ENCODE data around the gene GBE1. TPM values are rescaled to one million over a fixed set of nuclear protein-coding genes. Genes with fewer than 3 reads are reported as not detected.

The GBE1 gene
- total and polyA plus RNA-seq, 9 of the 15 experiments (the other 6 are each of a cell fraction or from before 2014, with no cell fraction given), result 7.9 to 25.6 (median 13.1) TPM

DNA sequence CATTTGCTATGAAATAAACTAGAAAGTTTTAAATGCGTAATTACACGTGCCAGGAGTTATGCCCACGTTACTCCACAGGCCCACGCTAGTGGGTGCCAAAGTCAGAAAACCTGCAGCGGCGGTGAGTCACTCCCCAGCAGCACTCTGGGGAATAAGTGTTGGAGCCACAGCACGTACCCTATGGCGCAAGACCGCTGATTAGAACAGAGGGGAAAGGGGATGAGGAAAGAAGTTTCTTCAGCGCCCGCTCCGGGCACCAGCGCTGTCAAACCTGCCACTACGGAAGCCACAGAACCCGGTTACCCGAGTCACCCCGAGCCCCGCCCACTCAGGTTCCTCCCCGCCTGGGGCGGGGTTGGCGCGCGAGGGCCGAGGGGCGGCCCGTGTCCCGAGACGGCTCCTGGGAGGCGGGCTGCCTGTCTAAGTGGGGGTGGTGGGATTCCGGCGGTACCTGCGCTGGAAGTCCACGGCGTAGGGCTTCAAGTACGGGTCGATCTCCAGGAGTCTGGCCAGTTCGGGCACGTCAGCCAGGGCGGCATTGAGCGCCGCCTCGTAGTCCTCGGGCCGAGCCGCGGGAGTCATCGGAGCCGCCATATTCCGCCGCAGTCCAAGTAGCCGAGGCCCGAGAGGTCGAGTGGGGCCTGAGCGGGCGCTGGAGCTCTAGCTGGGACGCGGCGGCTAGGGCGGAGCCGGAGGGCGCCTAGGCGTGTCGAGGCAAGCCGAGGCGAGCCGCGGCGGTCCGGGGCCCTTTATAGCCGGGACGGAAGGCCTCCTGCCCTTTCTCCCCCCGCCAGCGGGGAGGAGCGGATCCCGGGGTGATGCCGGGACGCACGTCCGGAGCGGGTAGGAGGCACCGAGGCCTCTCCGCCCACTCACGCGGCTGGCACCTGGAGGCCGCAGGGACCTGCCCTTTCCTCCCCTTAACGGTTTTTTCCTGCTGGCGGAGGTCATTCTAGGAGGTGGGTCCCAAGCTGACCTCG is at the start of gene GBE1 (continued):
- no peak for TF ChIP-seq ZNF507 (tag; conservative IDR thresholded peaks at IDR 0.05)
- no peak for TF ChIP-seq ZNF57 (CRISPR knock-in tag; IDR thresholded peaks at IDR 0.05)
- no peak for TF ChIP-seq MEIS2 (IDR thresholded peaks at IDR 0.05; ENCODE audit: partially characterized antibody)
- TF ChIP-seq U2AF2 (optimal IDR thresholded peaks at IDR 0.05; ENCODE audit: low read depth, low read length), result no peak
- TF ChIP-seq, protein P1, sequence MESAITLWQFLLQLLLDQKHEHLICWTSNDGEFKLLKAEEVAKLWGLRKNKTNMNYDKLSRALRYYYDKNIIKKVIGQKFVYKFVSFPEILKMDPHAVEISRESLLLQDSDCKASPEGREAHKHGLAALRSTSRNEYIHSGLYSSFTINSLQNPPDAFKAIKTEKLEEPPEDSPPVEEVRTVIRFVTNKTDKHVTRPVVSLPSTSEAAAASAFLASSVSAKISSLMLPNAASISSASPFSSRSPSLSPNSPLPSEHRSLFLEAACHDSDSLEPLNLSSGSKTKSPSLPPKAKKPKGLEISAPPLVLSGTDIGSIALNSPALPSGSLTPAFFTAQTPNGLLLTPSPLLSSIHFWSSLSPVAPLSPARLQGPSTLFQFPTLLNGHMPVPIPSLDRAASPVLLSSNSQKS (CRISPR knock-in tag; IDR thresholded peaks at IDR 0.05), result no peak
- TF ChIP-seq, protein P2, sequence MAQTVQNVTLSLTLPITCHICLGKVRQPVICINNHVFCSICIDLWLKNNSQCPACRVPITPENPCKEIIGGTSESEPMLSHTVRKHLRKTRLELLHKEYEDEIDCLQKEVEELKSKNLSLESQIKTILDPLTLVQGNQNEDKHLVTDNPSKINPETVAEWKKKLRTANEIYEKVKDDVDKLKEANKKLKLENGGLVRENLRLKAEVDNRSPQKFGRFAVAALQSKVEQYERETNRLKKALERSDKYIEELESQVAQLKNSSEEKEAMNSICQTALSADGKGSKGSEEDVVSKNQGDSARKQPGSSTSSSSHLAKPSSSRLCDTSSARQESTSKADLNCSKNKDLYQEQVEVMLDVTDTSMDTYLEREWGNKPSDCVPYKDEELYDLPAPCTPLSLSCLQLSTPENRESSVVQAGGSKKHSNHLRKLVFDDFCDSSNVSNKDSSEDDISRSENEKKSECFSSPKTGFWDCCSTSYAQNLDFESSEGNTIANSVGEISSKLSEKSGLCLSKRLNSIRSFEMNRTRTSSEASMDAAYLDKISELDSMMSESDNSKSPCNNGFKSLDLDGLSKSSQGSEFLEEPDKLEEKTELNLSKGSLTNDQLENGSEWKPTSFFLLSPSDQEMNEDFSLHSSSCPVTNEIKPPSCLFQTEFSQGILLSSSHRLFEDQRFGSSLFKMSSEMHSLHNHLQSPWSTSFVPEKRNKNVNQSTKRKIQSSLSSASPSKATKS (CRISPR knock-in tag; IDR thresholded peaks at IDR 0.05), result no peak
- no peak for TF ChIP-seq PURB (CRISPR knock-in tag; IDR thresholded peaks at IDR 0.05; ENCODE audit: low read depth)
- TF ChIP-seq PHB2 (IDR thresholded peaks at IDR 0.05; ENCODE audit: low read depth), result no peak
- no peak for TF ChIP-seq DNMT1 (IDR thresholded peaks at IDR 0.05)
- TF ChIP-seq NFRKB (IDR thresholded peaks at IDR 0.05; ENCODE audit: low read depth), result no peak
- TF ChIP-seq, protein P3, sequence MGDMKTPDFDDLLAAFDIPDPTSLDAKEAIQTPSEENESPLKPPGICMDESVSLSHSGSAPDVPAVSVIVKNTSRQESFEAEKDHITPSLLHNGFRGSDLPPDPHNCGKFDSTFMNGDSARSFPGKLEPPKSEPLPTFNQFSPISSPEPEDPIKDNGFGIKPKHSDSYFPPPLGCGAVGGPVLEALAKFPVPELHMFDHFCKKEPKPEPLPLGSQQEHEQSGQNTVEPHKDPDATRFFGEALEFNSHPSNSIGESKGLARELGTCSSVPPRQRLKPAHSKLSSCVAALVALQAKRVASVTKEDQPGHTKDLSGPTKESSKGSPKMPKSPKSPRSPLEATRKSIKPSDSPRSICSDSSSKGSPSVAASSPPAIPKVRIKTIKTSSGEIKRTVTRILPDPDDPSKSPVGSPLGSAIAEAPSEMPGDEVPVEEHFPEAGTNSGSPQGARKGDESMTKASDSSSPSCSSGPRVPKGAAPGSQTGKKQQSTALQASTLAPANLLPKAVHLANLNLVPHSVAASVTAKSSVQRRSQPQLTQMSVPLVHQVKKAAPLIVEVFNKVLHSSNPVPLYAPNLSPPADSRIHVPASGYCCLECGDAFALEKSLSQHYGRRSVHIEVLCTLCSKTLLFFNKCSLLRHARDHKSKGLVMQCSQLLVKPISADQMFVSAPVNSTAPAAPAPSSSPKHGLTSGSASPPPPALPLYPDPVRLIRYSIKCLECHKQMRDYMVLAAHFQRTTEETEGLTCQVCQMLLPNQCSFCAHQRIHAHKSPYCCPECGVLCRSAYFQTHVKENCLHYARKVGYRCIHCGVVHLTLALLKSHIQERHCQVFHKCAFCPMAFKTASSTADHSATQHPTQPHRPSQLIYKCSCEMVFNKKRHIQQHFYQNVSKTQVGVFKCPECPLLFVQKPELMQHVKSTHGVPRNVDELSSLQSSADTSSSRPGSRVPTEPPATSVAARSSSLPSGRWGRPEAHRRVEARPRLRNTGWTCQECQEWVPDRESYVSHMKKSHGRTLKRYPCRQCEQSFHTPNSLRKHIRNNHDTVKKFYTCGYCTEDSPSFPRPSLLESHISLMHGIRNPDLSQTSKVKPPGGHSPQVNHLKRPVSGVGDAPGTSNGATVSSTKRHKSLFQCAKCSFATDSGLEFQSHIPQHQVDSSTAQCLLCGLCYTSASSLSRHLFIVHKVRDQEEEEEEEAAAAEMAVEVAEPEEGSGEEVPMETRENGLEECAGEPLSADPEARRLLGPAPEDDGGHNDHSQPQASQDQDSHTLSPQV (IDR thresholded peaks at IDR 0.05), result no peak
- peak; percentile 43 for TF ChIP-seq CHD1 (IDR thresholded peaks at IDR 0.05; ENCODE audit: low read length)
- TF ChIP-seq PYGO2 (tag; IDR thresholded peaks at IDR 0.05), result no peak
- peak; percentile 79; the same call in 1 of the 2 replicates for TF ChIP-seq CXXC5 (CRISPR knock-in tag; IDR thresholded peaks at IDR 0.05)
- no peak for TF ChIP-seq HEY1 (CRISPR knock-in tag; IDR thresholded peaks at IDR 0.05; ENCODE audit: borderline replicate concordance)
- no peak for TF ChIP-seq ATF1 (CRISPR knock-in tag; IDR thresholded peaks at IDR 0.05)
- peak; percentile 78 for TF ChIP-seq ATF1 (tag; IDR thresholded peaks at IDR 0.05)
- no peak for TF ChIP-seq OTX1 (CRISPR knock-in tag; IDR thresholded peaks at IDR 0.05)
- 0 out of 2 replicates have a peak, but pooled peaks have one; percentile 39 for TF ChIP-seq ZNF175 (CRISPR knock-in tag; IDR thresholded peaks at IDR 0.05; ENCODE audit: low read depth)
- TF ChIP-seq SREBF1 (IDR thresholded peaks at IDR 0.05; ENCODE audit: borderline replicate concordance, low read depth, low read length), result no peak
- TF ChIP-seq TGIF2 (CRISPR knock-in tag; IDR thresholded peaks at IDR 0.05), result peak; percentile 65; the same call in 1 of the 2 replicates
- no peak for TF ChIP-seq ASH1L (IDR thresholded peaks at IDR 0.05; ENCODE audit: borderline replicate concordance, low read depth, partially characterized antibody)
